OCI-LY1 (cell line): ENCODE measurements around the gene GSC2.

ENCODE experiments used
- CTCF ChIP-seq: fragments of 200-600 bp; sonication (generic), shearing (Covaris generic); IDR thresholded peaks from 2 replicates; pipeline ENCODE4 v1.5.1; 2017; ENCODE audit warnings: mild to moderate bottlenecking, antibody characterized with exemption, low read length, moderate library complexity, mixed read lengths
- EZH2 ChIP-seq: fragments of 200-600 bp; sonication (generic), shearing (Covaris generic); IDR thresholded peaks from 2 replicates; pipeline ENCODE4 v1.8.0; 2017; ENCODE audit warnings: borderline replicate concordance, mixed run types, mild to moderate bottlenecking, antibody characterized with exemption, low read length, moderate library complexity, mixed read lengths

- TF ChIP-seq CTCF = peak; percentile 41
- TF ChIP-seq EZH2 = no peak
These were observed 34.5 kb downstream of the GSC2 start for GRCh38 chr22:19115628-19116027.
